Measurements from ENCODE around the gene SPIRE2. TPM values are rescaled to one million over a fixed set of nuclear protein-coding genes. Genes with fewer than 3 reads are reported as not detected.
A peak's percentile ranks its signal among the peaks of the same experiment; 100 is the strongest.

The SPIRE2 gene
- total and polyA plus RNA-seq, 2 of the 13 experiments (the other 11 are each of a cell fraction or from before 2014, with no cell fraction given), result 13.3 to 37.5 TPM

- peaks cover 29 to 38% of the 10 kb centered on the region in 2 experiments; a peak in 4 of 5 replicates for H3K36me3 ChIP-seq (replicated peaks in 1 of 2; ENCODE audit: control insufficient read depth in 1 of 2, insufficient read depth in 2 of 2, low read length in 2 of 2)
- intact Hi-C loops (cut with micrococcal nuclease; ENCODE audit: unreplicated experiment) (no loop called here), in situ Hi-C loops (cut with HindIII; ENCODE audit: extremely low pct_ligation_motif_present, low pct_unique_long_range_greater_than_20kb) (loop anchor here (5.0 kb wide), 1 partner anchor 39 kb away; the partner anchor contains the start of gene FANCA)
- H3K27me3 ChIP-seq (ENCODE audit: control insufficient read depth in 1 of 2, insufficient read depth in 2 of 2, low read length in 2 of 2), result no peaks in the 10 kb centered on the region
- DNase-seq (ENCODE audit: low spot score), result no peak
- no peaks in the 10 kb centered on the region for H3K79me2 ChIP-seq (ENCODE audit: insufficient read depth, low read length)
- no peak for TF ChIP-seq ZFX (CRISPR knock-in tag; IDR thresholded peaks at IDR 0.05; ENCODE audit: low read depth)
- no peak for TF ChIP-seq CERS6 (CRISPR knock-in tag; IDR thresholded peaks at IDR 0.05)
- TF ChIP-seq RBFOX2 (IDR thresholded peaks at IDR 0.05; ENCODE audit: low read depth, low read length), result 0 out of 2 replicates have a peak, but pooled peaks have one; percentile 16
- TF ChIP-seq MAFG (CRISPR knock-in tag; IDR thresholded peaks at IDR 0.05), result no peak
- no peak for TF ChIP-seq ZMYM4 (CRISPR knock-in tag; IDR thresholded peaks at IDR 0.05)
- TF ChIP-seq ZFAT (CRISPR knock-in tag; conservative IDR thresholded peaks at IDR 0.05), result no peak
- no peak for TF ChIP-seq ZNF766 (CRISPR knock-in tag; IDR thresholded peaks at IDR 0.05; ENCODE audit: borderline replicate concordance)
- no peak for TF ChIP-seq ARNT2 (CRISPR knock-in tag; IDR thresholded peaks at IDR 0.05; ENCODE audit: low read depth)
- no peak for TF ChIP-seq JUND (CRISPR knock-in tag; IDR thresholded peaks at IDR 0.05)
- TF ChIP-seq DZIP1 (CRISPR knock-in tag; IDR thresholded peaks at IDR 0.05), result no peak
- TF ChIP-seq ZNF446 (CRISPR knock-in tag; IDR thresholded peaks at IDR 0.05), result no peak
- TF ChIP-seq AGO2 (optimal IDR thresholded peaks at IDR 0.05; ENCODE audit: low read depth, low read length), result peak; percentile 36
- TF ChIP-seq ZNF607 (CRISPR knock-in tag; IDR thresholded peaks at IDR 0.05; ENCODE audit: borderline replicate concordance), result no peak
- 95% methylated on average over 22 of the region's 22 CpGs for WGBS (ENCODE audit: low lambda C conversion rate)
- 0 out of 2 replicates have a peak, but pooled peaks cover 2% of the 10 kb centered on the region for H3K4me1 ChIP-seq (ENCODE audit: insufficient read depth, low read length)
- ChIA-PET POLR2A (no interaction called here), CTCF (ENCODE audit: low intra/inter-chr PET ratio, low total read pairs) (interaction anchor here (0.6 kb wide), 1 partner anchor 100 kb away, joined by 5 read pairs; no protein-coding TSS in a partner anchor)
- no peak for FAIRE-seq
- H3K9me3 ChIP-seq (ENCODE audit: low read length), result no peaks in the 10 kb centered on the region
- H3K4me3 ChIP-seq (replicated peaks in 1 of 3; ENCODE audit: insufficient read depth in 1 of 3, low read depth in 2 of 3, low read length in 3 of 3), result no peak overlapping the region
- no peak overlapping the region for H3K4me2 ChIP-seq (ENCODE audit: low read depth, low read length)
- no peak for ATAC-seq
- BruUV-seq (replicated peaks), result no TSS peak
- H3K27ac ChIP-seq (ENCODE audit: extremely low read length, insufficient read depth, low read length), result no peak overlapping the region
- no peak overlapping the region for H2AFZ ChIP-seq (ENCODE audit: low read length)
- H3K9ac ChIP-seq (ENCODE audit: insufficient read depth, low read depth, low read length), result no peak overlapping the region
- no peaks in the 10 kb centered on the region; the same call in 1 of the 2 replicates for H4K20me1 ChIP-seq (ENCODE audit: insufficient read depth, low read length)
Measured at GRCh38 chr16:89855986-89856385, 27.7 kb downstream of the SPIRE2 start.

Measured in HepG2 (cell line).